ENCODE data around the gene CD99L2. TPM values are rescaled to one million over a fixed set of nuclear protein-coding genes. Genes with fewer than 3 reads are reported as not detected.
A peak's percentile ranks its signal among the peaks of the same experiment; 100 is the strongest.

The CD99L2 gene
- total and polyA plus RNA-seq, 10 of the 15 experiments (the other 5 are each of a cell fraction or from before 2014, with no cell fraction given) = 1.1 to 22.9 (median 13.0) TPM

GRCh38 chrX:150874448-150874847, 24.0 kb downstream of the CD99L2 start:
- no peak for TF ChIP-seq HDGF (IDR thresholded peaks at IDR 0.05)
- TF ChIP-seq HDAC2 (IDR thresholded peaks at IDR 0.05) = no peak
- TF ChIP-seq SUZ12 (IDR thresholded peaks at IDR 0.05; ENCODE audit: unreplicated experiment) = no peak
- no peak for TF ChIP-seq BHLHE40 (IDR thresholded peaks at IDR 0.05; ENCODE audit: borderline replicate concordance in 1 of 2, low read depth in 2 of 2, low read length in 1 of 2)
- TF ChIP-seq CEBPB (IDR thresholded peaks at IDR 0.05; ENCODE audit: borderline replicate concordance in 1 of 2, low read depth in 2 of 2, low read length in 2 of 2) = no peak
- DNase-seq (ENCODE audit: low read depth, low spot score) (no peak), FAIRE-seq (no peak), ATAC-seq (no peak)
- Histone ChIP-seq H3K36me3 (ENCODE audit: control insufficient read depth in 2 of 2, insufficient read depth in 2 of 2, low read length in 1 of 2) (no peaks in the 10 kb centered on the region), H3K4me2 (ENCODE audit: control insufficient read depth, insufficient read depth) (no peak overlapping the region), H4K20me1 (ENCODE audit: control insufficient read depth, insufficient read depth) (no peaks in the 10 kb centered on the region), H2AFZ (ENCODE audit: control insufficient read depth, low read depth, low read length) (no peak overlapping the region), H3K27ac (ENCODE audit: control insufficient read depth, insufficient read depth) (no peak overlapping the region), H3K79me2 (ENCODE audit: control insufficient read depth, insufficient read depth, low read length) (peaks cover 3% of the 10 kb centered on the region), H3K9me3 (replicated peaks; ENCODE audit: control insufficient read depth, insufficient read depth, low read length) (peaks cover 4% of the 10 kb centered on the region; the same call in 2 of the 3 replicates), H3K4me3 (no peak overlapping the region), H3K9ac (ENCODE audit: control insufficient read depth, insufficient read depth, low read length) (no peak overlapping the region), H3K4me1 (ENCODE audit: control insufficient read depth, insufficient read depth, low read length) (peaks cover 7% of the 10 kb centered on the region), H3K27me3 (replicated peaks in 1 of 2; ENCODE audit: control insufficient read depth in 2 of 2, insufficient read depth in 2 of 2, low read length in 1 of 2) (no peaks in the 10 kb centered on the region)
- ChIA-PET POLR2A (no interaction called here), CTCF (no interaction called here), SMC1A (ENCODE audit: uncharacterized antibody, unreplicated experiment) (no interaction called here), RAD21 (ENCODE audit: unreplicated experiment) (no interaction called here)
- 69% methylated on average over 4 of the region's 5 CpGs for WGBS (ENCODE audit: insufficient coverage, insufficient replicate concordance, low lambda C conversion rate, missing lambda C conversion rate)
- intact Hi-C loops (cut with micrococcal nuclease; ENCODE audit: unreplicated experiment) = no loop called here
- BruUV-seq (replicated peaks) = no TSS peak
- in situ Hi-C loops (cut with MboI) = no loop called here

GRCh38 chrX:150873616-150874015, 24.9 kb downstream of the CD99L2 start:
- FAIRE-seq (no peak), ATAC-seq (peak; percentile 65), DNase-seq (ENCODE audit: low read depth, low spot score) (no peak)
- peaks cover 7% of the 10 kb centered on the region for H3K4me1 ChIP-seq (ENCODE audit: control insufficient read depth, insufficient read depth, low read length)
- H4K20me1 ChIP-seq (ENCODE audit: control insufficient read depth, insufficient read depth) = no peaks in the 10 kb centered on the region
- ChIA-PET POLR2A (no interaction called here), SMC1A (ENCODE audit: uncharacterized antibody, unreplicated experiment) (no interaction called here), CTCF (no interaction called here), RAD21 (ENCODE audit: unreplicated experiment) (no interaction called here)
- no peak overlapping the region for H2AFZ ChIP-seq (ENCODE audit: control insufficient read depth, low read depth, low read length)
- H3K4me3 ChIP-seq = no peak overlapping the region
- 0 out of 2 replicates have a peak overlapping the region, but pooled peaks have one; percentile 1 for H3K27ac ChIP-seq (ENCODE audit: control insufficient read depth, insufficient read depth)
- BruUV-seq (replicated peaks) = no TSS peak
- intact Hi-C loops (cut with micrococcal nuclease; ENCODE audit: unreplicated experiment) (no loop called here), in situ Hi-C loops (cut with MboI) (no loop called here)
- H3K36me3 ChIP-seq (ENCODE audit: control insufficient read depth in 2 of 2, insufficient read depth in 2 of 2, low read length in 1 of 2) = no peaks in the 10 kb centered on the region
- peaks cover 1% of the 10 kb centered on the region; the same call in 2 of the 3 replicates for H3K9me3 ChIP-seq (replicated peaks; ENCODE audit: control insufficient read depth, insufficient read depth, low read length)
- H3K9ac ChIP-seq (ENCODE audit: control insufficient read depth, insufficient read depth, low read length) = no peak overlapping the region
- TF ChIP-seq USF1 (IDR thresholded peaks at IDR 0.05; ENCODE audit: borderline replicate concordance, extremely low read length, insufficient read depth, low read depth, low read length) = peak; percentile 5
- no peak for TF ChIP-seq NFXL1 (IDR thresholded peaks at IDR 0.05; ENCODE audit: borderline replicate concordance)
- TF ChIP-seq GATAD2B (conservative IDR thresholded peaks at IDR 0.05; ENCODE audit: low read depth) = no peak
- no peak for TF ChIP-seq POU2F2 (IDR thresholded peaks at IDR 0.05; ENCODE audit: borderline replicate concordance, low read depth, low read length)
- no peak for TF ChIP-seq ZNF24 (IDR thresholded peaks at IDR 0.05)
- 35% methylated on average over 1 of the region's 1 CpG for WGBS (ENCODE audit: insufficient coverage, insufficient replicate concordance, low lambda C conversion rate, missing lambda C conversion rate)
- 0 out of 2 replicates have a peak overlapping the region, but pooled peaks have one; percentile 9 for H3K4me2 ChIP-seq (ENCODE audit: control insufficient read depth, insufficient read depth)
- no peaks in the 10 kb centered on the region for H3K27me3 ChIP-seq (replicated peaks in 1 of 2; ENCODE audit: control insufficient read depth in 2 of 2, insufficient read depth in 2 of 2, low read length in 1 of 2)
- H3K79me2 ChIP-seq (ENCODE audit: control insufficient read depth, insufficient read depth, low read length) = no peaks in the 10 kb centered on the region; the same call in 1 of the 2 replicates

Measured in GM12878 (cell line).